Measurements from ENCODE around the gene SH3BP2.

DNA sequence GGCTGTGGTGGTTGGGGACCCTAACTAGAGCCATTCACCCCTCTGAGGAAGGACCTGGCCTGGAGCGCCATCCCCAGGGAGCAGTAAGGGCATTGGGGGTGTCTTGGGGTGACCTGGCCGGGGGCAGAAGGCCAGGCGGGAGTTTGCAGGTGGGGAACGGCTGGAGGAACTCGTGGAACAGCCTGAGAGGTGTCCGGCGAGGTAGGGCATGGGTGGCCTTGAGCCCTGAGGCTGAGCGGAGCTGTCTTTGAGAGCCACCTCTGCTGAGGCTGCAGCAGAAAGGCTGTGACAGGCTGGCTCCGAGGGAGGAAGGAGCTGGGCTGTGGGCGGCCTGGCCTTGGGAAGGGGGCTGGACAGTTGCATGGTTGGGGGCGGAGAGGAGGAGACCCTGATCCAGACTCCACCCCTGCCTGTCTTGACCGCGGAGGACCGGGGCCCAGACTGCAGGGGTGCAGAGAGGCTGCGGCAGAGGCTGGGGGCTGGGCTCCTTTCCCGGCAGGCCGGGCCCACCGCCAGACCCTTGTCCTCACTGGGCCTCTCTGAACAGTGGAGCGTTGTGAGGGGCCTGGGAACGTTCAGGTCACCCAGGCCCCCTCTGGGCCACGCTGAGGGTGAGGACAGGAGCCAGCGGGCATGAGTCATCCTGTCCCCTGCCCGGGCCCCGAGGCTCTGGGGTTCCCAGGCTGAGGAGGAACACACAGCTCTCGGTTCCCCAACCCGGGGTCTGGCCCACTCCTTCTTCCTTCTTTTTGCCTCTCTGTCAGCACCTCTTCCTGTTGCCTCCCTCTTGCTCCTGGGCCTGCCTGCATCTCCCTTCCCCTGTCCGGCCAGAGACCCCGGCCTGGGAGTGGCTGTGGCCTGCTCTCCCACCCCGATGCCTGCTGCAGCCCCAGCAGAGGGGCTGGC, 8.1 kb downstream of the SH3BP2 start:
- TF ChIP-seq POLR2A (IDR thresholded peaks at IDR 0.05; ENCODE audit: low read depth, low read length): no peak
- no peak for TF ChIP-seq POLR2AphosphoS5 (IDR thresholded peaks at IDR 0.05; ENCODE audit: low read depth, low read length)
- TF ChIP-seq TAF1 (IDR thresholded peaks at IDR 0.05; ENCODE audit: borderline replicate concordance, low read depth, low read length): no peak
